HG02938 (cell line): ENCODE data around the gene LTBP2.

Source experiments
- ATAC-seq: cut with Tn5 transposase; IDR thresholded peaks from one replicate; pipeline ENCODE4 v1.9.1; 2021; ENCODE audit warnings: mild to moderate bottlenecking, moderate library complexity; ENCODE audit not compliant: unreplicated experiment

Gene LTBP2

GRCh38 chr14:74592476-74593201 is 19.4 kb downstream of the LTBP2 start:
- ATAC-seq: no peak

DNA sequence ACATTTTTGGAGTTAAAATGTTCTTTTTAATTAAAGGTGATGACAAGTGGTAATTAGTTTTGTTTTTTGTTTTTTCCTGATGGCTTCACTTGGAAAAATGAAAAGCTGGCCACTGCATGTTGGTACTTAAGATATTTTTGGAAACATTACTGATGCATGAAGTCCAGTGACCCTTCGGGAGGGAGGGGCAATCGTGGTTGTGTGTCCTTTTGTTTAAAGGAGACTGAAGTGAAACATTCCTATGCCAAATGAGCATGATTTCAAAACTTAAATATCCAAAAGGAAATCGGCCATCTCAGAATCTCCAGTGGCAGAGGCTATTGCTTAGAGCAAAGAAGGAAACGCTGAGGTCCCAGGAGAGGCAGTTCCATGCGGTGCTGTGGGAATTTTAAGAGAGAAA is 20.1 kb downstream of the LTBP2 start:
- ATAC-seq: no peak

DNA sequence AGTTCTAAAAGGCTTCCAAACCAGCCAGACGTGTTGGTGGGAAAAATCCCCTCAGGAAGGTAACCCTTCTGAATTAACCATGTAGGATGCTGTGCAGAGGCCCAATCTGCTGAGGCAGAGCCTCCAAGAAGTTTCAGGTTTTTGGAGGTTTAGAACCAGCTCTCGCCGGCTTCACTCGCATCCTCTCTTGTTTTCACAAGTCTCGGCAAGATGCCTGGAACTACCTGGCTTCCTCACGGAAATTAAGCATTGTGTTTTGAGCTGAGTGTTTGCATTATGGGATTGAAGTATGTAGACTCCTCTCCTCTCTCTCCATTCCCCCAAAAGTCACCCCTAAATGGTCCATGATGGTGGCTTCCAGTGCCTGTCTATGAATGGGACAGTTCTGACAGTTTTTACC is 20.6 kb downstream of the LTBP2 start:
- ATAC-seq: no peak

GRCh38 chr14:74589291-74589879 is 22.7 kb downstream of the LTBP2 start:
- no peak for ATAC-seq

DNA sequence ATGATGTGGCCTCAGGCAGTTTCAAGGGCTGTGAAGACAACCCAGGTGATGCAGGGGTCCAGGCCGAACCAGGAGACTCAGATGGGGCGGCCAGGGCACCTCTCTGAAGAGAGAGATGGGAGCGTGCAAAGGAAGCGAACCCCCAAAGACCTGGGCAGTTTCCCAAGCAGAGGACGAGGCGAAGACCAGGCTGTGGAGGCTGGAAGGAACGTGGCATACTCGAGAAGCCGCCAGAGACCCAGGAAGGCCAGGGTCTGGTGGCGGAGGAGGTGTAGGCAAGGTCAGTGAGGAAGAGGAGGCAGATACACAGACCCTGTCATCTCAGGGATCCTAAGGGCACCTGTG is 24.7 kb downstream of the LTBP2 start:
- ATAC-seq: no peak

GRCh38 chr14:74586681-74587362 is 25.2 kb downstream of the LTBP2 start:
- no peak for ATAC-seq

- no peak for ATAC-seq
These were observed 26.4 kb downstream of the LTBP2 start for GRCh38 chr14:74585406-74586335.

- ATAC-seq: no peak
These were observed 27.1 kb downstream of the LTBP2 start for GRCh38 chr14:74584951-74585350.

- ATAC-seq: no peak
These were observed 28.2 kb downstream of the LTBP2 start for GRCh38 chr14:74583689-74584434.

GRCh38 chr14:74582910-74583581 is 29.0 kb downstream of the LTBP2 start:
- no peak for ATAC-seq

- ATAC-seq: no peak
These were observed 31.8 kb downstream of the LTBP2 start for GRCh38 chr14:74580275-74580672.

DNA sequence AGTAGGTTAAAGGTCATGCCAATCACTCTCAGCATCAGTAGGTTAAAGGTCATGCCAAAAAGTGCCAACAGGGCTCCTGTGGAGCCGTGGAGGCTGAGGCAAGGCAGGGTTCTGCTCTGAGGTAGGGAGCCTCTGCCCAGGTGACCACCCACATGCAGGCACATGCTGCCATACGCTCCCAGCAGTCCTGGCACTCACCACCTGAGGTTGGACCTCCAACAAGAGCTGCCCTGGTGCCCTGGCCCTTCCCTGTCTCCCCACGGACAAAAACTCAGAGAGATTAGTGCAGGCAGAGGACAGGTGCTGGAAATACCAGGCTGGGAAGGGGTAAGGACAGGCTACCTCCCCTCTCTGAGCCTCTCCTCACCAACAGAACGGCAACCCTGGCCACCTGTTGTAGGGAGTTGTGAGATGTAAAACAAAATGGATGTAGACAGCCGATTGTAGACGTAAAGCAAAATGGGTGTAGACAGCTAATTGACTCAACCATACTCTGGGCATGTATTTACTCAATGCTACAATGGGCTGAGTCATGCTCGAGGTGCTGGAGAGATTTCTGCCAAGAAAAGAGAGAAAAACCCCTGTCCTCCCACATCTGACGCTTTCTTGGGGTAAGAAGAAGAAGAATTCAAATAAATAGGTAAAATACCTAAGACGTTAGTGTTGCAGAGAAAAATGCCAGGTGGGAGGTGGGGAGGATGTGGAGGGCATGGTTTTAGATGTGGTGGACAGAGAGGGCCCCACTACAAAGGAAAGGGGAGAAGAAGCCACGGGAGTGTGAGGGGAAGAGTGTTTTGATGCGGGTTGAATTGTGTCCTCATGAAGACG is 32.4 kb downstream of the LTBP2 start:
- no peak for ATAC-seq

DNA sequence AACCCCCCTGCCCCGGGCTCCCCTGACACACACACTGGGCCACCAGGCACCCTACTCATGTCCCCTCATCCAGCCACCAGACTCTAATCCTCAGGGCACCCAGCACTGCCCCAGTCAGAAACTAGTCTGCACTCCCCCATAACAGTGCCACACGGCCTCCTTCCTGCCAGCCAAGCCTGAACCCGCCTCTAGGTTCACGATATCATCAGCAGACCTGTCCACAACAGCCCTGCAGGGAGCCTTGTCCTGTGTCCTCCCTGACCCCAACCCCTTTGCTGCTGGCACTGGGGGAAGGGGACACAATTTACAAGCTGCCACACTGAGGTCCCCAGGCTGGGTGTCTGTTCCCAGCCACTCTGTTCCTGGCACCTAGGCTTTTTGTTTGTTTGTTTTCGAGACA is 33.6 kb downstream of the LTBP2 start:
- ATAC-seq: no peak

DNA sequence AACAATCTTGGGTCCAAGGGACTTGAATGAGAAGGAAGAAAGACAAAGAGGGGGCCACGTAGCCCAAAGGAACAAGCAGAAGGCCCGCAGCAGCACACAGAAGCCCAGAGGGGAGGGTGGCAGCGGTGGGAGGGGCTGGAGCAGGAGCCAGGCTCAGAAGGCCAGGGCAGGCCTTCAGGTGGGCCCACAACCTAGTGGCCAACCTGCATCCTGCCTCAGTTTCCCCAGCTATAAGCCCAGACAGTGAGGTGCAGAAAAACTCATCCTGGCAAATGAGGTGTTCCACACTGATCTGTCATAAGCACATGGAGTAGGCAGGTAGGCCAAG is 34.1 kb downstream of the LTBP2 start:
- ATAC-seq: no peak

DNA sequence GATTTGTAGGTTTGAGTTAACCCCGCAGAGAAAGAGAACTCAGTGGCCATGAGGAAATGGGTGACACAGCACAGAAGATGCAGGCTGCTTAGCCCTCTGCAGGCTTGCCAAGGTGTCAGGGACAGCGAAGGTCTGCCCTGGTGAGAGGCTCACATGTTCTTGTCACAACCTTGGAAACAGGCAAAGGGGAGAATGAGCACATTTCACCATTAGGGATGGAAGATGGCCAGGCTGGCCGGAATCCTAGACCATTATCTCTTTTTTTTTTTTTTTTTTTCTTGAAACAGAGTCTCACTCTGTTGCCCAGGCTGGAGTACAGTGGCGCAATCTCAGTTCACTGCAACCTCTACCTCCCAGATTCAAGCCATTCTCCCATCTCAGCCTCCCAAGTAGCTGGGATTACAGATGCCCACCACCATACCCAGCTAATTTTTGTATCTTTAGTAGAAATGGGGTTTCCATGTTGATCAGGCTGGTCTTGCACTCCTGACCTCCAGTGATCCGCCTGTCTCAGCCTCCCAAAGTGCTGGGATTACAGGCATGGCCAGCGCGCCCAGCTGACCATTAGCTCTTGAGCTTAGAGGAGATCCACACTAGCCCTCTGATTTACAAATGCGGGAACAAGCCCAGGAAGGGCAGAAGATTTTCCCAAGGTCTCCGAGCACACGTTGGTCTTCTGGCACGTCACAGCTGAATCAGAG is 34.6 kb downstream of the LTBP2 start:
- ATAC-seq: no peak

DNA sequence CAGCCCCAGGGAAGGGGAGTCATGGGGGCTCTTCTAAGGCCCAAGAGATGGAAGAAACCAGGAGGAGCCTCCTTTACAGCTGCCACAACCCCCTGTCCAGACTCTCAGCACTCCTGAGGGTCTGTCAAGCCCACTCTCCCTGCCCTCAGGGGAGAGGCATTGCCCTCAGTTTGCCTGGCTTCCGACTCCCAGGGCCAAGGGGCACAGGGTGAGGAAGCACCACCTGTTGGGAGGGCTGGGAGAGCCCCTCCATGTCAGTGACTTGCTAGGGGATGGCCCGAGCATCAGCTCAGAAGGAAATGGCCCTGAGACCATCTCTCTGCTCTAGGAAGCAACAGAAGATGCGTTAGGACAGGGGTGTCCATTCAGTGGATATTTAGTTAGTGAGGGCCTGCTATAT is 36.1 kb downstream of the LTBP2 start:
- no peak for ATAC-seq

- ATAC-seq: no peak
These were observed 36.5 kb downstream of the LTBP2 start for GRCh38 chr14:74575507-74575906.

- no peak for ATAC-seq
These were observed 37.3 kb downstream of the LTBP2 start for GRCh38 chr14:74574706-74575105.

DNA sequence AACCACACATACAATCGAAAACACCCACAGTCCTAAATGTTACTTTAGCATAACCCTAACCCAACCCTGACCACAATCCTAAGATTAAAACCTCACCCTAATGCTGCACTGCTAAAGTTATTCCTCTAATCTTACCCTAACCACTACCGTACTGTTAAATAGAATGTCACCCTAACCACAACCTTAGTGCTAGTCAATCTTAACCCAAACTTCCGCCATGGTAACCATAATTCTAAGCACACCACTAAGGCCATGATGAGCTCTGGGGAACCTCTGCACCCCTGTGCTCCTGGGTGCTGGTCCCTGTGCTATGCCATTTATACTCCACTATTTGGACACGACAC is 38.0 kb downstream of the LTBP2 start:
- ATAC-seq: no peak
